NCI-H226 (cell line): ENCODE measurements around the gene CDH23.
"Not testable (repeated sequence)": the region's sequence is repeated elsewhere in the genome, so short reads cannot be mapped to it uniquely, and the experiment has no call there.

Experiments
- DNase-seq: peaks from one replicate; pipeline ENCODE4 v3.0.0-alpha.2; 2015

Gene CDH23

GRCh38 chr10:71594934-71595571, 198.3 kb downstream of the CDH23 start:
- no peak for DNase-seq

GRCh38 chr10:71595649-71596048, 198.9 kb downstream of the CDH23 start:
- no peak for DNase-seq

GRCh38 chr10:71596127-71596526, 199.4 kb downstream of the CDH23 start:
- no peak for DNase-seq

- no peak for DNase-seq
Observed at GRCh38 chr10:71596759-71597158, 200.0 kb downstream of the CDH23 start.

- DNase-seq = no peak
Observed at GRCh38 chr10:71597821-71598498, 201.2 kb downstream of the CDH23 start.

- DNase-seq = no peak
Observed at GRCh38 chr10:71598621-71599055, 201.9 kb downstream of the CDH23 start.

GRCh38 chr10:71599518-71599917, 202.8 kb downstream of the CDH23 start:
- DNase-seq = no peak

GRCh38 chr10:71600242-71600641, 203.5 kb downstream of the CDH23 start:
- not testable (repeated sequence) for DNase-seq

GRCh38 chr10:71600849-71601248, 204.1 kb downstream of the CDH23 start:
- DNase-seq = peak; percentile 45

- DNase-seq = no peak
Observed at GRCh38 chr10:71601273-71601672, 204.6 kb downstream of the CDH23 start.

GRCh38 chr10:71603150-71603549, 206.4 kb downstream of the CDH23 start:
- no peak for DNase-seq

GRCh38 chr10:71603754-71604153, 207.0 kb downstream of the CDH23 start:
- DNase-seq = no peak

GRCh38 chr10:71604324-71605018, 207.8 kb downstream of the CDH23 start:
- peak; percentile 11 for DNase-seq

- DNase-seq = no peak
Observed at GRCh38 chr10:71605263-71605962, 208.7 kb downstream of the CDH23 start.

GRCh38 chr10:71606257-71607081, 209.7 kb downstream of the CDH23 start:
- no peak for DNase-seq

GRCh38 chr10:71607082-71607443, 210.3 kb downstream of the CDH23 start:
- DNase-seq = no peak

- peak; percentile 26 for DNase-seq
Observed at GRCh38 chr10:71608819-71609768, 212.4 kb downstream of the CDH23 start.

- no peak for DNase-seq
Observed at GRCh38 chr10:71610651-71611050, 213.9 kb downstream of the CDH23 start.

GRCh38 chr10:71611131-71611530, 214.4 kb downstream of the CDH23 start:
- DNase-seq = no peak

- no peak for DNase-seq
Observed at GRCh38 chr10:71611709-71612422, 215.1 kb downstream of the CDH23 start.
